Skin epidermis (tissue), 12 donors: ENCODE results near the gene OLFML2A.
"Not testable (repeated sequence)": the region's sequence is repeated elsewhere in the genome, so short reads cannot be mapped to it uniquely, and the experiment has no call there.

Experiments used
- H3K27ac ChIP-seq, 21 experiments: fragments of 200-600 bp; sonication (generic) in 11 of 21; one replicate each; pipeline ENCODE4 v1.5.0; 2020; ENCODE audit warnings: mild to moderate bottlenecking in 3 of 21, inconsistent platforms in 2 of 21, moderate library complexity in 2 of 21
- H3K4me3 ChIP-seq, 7 experiments: fragments of 200-600 bp; sonication (generic) in 2 of 7; one replicate each; pipeline ENCODE4 v1.5.0; 2020; ENCODE audit warnings: inconsistent platforms in 2 of 7, mild to moderate bottlenecking in 2 of 7, moderate library complexity in 1 of 7

Gene OLFML2A

GRCh38 chr9:124776954-124777648 lies at the start of gene OLFML2A:
Gene OLFML2A, plus strand, starts transcription at chr9:124777133. Its CDS starts 138 bp downstream, at chr9:124777271.
- H3K4me3 ChIP-seq, result peak within 1 kb of the TSS; percentile 41 to 70 (median 50)
- peak within 1 kb of the TSS in 18 of 21 experiments; percentile 21 to 82 (median 65) for H3K27ac ChIP-seq

- H3K27ac ChIP-seq, result no peak overlapping the region
Observed at GRCh38 chr9:124730772-124731171, 46.2 kb upstream of the OLFML2A start.

GRCh38 chr9:124733964-124734740 lies 42.8 kb upstream of the OLFML2A start:
- no peak overlapping the region for H3K4me3 ChIP-seq
- peak overlapping the region in 10 of 21 experiments; percentile 6 to 47 (median 30) for H3K27ac ChIP-seq

More at GRCh38 chr9:124730772-124731171, 46.2 kb upstream of the OLFML2A start:
- H3K4me3 ChIP-seq, result no peak overlapping the region

GRCh38 chr9:124734741-124735083 lies 42.2 kb upstream of the OLFML2A start:
- not testable (repeated sequence) for H3K4me3 ChIP-seq
- H3K27ac ChIP-seq, result peak overlapping the region in 8 of 21 experiments; percentile 6 to 47 (median 28)

GRCh38 chr9:124735121-124735520 lies 41.8 kb upstream of the OLFML2A start:
- peak overlapping the region in 8 of 21 experiments; percentile 6 to 47 (median 24) for H3K27ac ChIP-seq
- no peak overlapping the region for H3K4me3 ChIP-seq

- not testable (repeated sequence) for H3K4me3 ChIP-seq, H3K27ac ChIP-seq
Observed at GRCh38 chr9:124738075-124738474, 38.9 kb upstream of the OLFML2A start.

- Histone ChIP-seq H3K4me3 (no peak overlapping the region), H3K27ac (no peak overlapping the region)
Observed at GRCh38 chr9:124739360-124739759, 37.6 kb upstream of the OLFML2A start.

GRCh38 chr9:124741149-124741548 lies 35.8 kb upstream of the OLFML2A start:
- H3K4me3 ChIP-seq, result no peak overlapping the region
- no peak overlapping the region for H3K27ac ChIP-seq

GRCh38 chr9:124741662-124742061 lies 35.3 kb upstream of the OLFML2A start:
- H3K27ac ChIP-seq, result no peak overlapping the region
- H3K4me3 ChIP-seq, result no peak overlapping the region

- Histone ChIP-seq H3K27ac (no peak overlapping the region), H3K4me3 (no peak overlapping the region)
Observed at GRCh38 chr9:124742940-124743339, 34.0 kb upstream of the OLFML2A start.

GRCh38 chr9:124743686-124744348 lies 33.1 kb upstream of the OLFML2A start:
- H3K27ac ChIP-seq, result no peak overlapping the region
- no peak overlapping the region for H3K4me3 ChIP-seq

GRCh38 chr9:124747065-124747464 lies 29.9 kb upstream of the OLFML2A start:
- Histone ChIP-seq H3K4me3 (no peak overlapping the region), H3K27ac (no peak overlapping the region)

GRCh38 chr9:124749284-124749683 lies 27.6 kb upstream of the OLFML2A start:
- H3K27ac ChIP-seq, result no peak overlapping the region
- no peak overlapping the region for H3K4me3 ChIP-seq

GRCh38 chr9:124749781-124750180 lies 27.2 kb upstream of the OLFML2A start:
- H3K4me3 ChIP-seq, result no peak overlapping the region
- no peak overlapping the region for H3K27ac ChIP-seq

GRCh38 chr9:124752967-124753366 lies 24.0 kb upstream of the OLFML2A start:
- Histone ChIP-seq H3K4me3 (no peak overlapping the region), H3K27ac (no peak overlapping the region)

- H3K27ac ChIP-seq, result no peak overlapping the region
- no peak overlapping the region for H3K4me3 ChIP-seq
Observed at GRCh38 chr9:124754289-124754688, 22.6 kb upstream of the OLFML2A start.

- Histone ChIP-seq H3K4me3 (no peak overlapping the region), H3K27ac (no peak overlapping the region)
Observed at GRCh38 chr9:124755061-124755460, 21.9 kb upstream of the OLFML2A start.

GRCh38 chr9:124756011-124756410 lies 20.9 kb upstream of the OLFML2A start:
- Histone ChIP-seq H3K27ac (no peak overlapping the region), H3K4me3 (no peak overlapping the region)

GRCh38 chr9:124757616-124758015 lies 19.3 kb upstream of the OLFML2A start:
- no peak overlapping the region for H3K4me3 ChIP-seq

GRCh38 chr9:124758061-124758460 lies 18.9 kb upstream of the OLFML2A start:
- Histone ChIP-seq H3K27ac (peak overlapping the region in 1 of 21 experiments; percentile 14), H3K4me3 (no peak overlapping the region)

More at GRCh38 chr9:124757616-124758015, 19.3 kb upstream of the OLFML2A start:
- no peak overlapping the region for H3K27ac ChIP-seq
